ENCODE measurements around the gene ZNF100.

- no peak for TF ChIP-seq POLR2A (IDR thresholded peaks at IDR 0.05; ENCODE audit: low read depth, low read length)
- no peak for TF ChIP-seq POLR2AphosphoS5 (IDR thresholded peaks at IDR 0.05; ENCODE audit: low read depth, low read length)
- TF ChIP-seq TAF1 (IDR thresholded peaks at IDR 0.05; ENCODE audit: borderline replicate concordance, low read depth, low read length) = no peak
Measured at GRCh38 chr19:21709464-21709863, 57.9 kb downstream of the ZNF100 start.
